Stimulated activated naive CD4-positive, alpha-beta T cell (primary cell): ENCODE data around the gene GANC.
"Not testable (repeated sequence)": the region's sequence is repeated elsewhere in the genome, so short reads cannot be mapped to it uniquely, and the experiment has no call there.

Experiments
- DNase-seq, 6 experiments: peaks; one replicate each; lab custom pipeline; 2025; lab: John Stamatoyannopoulos, UW

The GANC gene

GRCh38 chr15:42284551-42284950 lies 11.6 kb downstream of the GANC start:
- no peak for DNase-seq

GRCh38 chr15:42285034-42285433 lies 12.0 kb downstream of the GANC start:
- no peak for DNase-seq

- no peak for DNase-seq
These were observed 13.5 kb downstream of the GANC start for GRCh38 chr15:42286445-42287029.

GRCh38 chr15:42287931-42288330 lies 14.9 kb downstream of the GANC start:
- DNase-seq = no peak

- no peak for DNase-seq
These were observed 16.2 kb downstream of the GANC start for GRCh38 chr15:42289166-42289565.

- not testable (repeated sequence) for DNase-seq
These were observed 28.0 kb downstream of the GANC start for GRCh38 chr15:42301004-42301403.

GRCh38 chr15:42306681-42307080 lies 33.7 kb downstream of the GANC start:
- DNase-seq = no peak

GRCh38 chr15:42313463-42313862 lies 40.5 kb downstream of the GANC start:
- DNase-seq = no peak

- DNase-seq = no peak
These were observed 41.8 kb downstream of the GANC start for GRCh38 chr15:42314818-42315217.

- DNase-seq = no peak
These were observed 42.5 kb downstream of the GANC start for GRCh38 chr15:42315521-42315920.

- not testable (repeated sequence) for DNase-seq
These were observed 43.3 kb downstream of the GANC start for GRCh38 chr15:42316282-42316805.

GRCh38 chr15:42319206-42319605 lies 46.2 kb downstream of the GANC start:
- no peak for DNase-seq

- no peak for DNase-seq
These were observed 51.3 kb downstream of the GANC start for GRCh38 chr15:42324308-42324707.

GRCh38 chr15:42329161-42329560 lies 56.2 kb downstream of the GANC start:
- no peak for DNase-seq

- no peak for DNase-seq
These were observed 57.0 kb downstream of the GANC start for GRCh38 chr15:42329992-42330391.

GRCh38 chr15:42331235-42331634 lies 58.2 kb downstream of the GANC start:
- DNase-seq = no peak

GRCh38 chr15:42332331-42332730 lies 59.3 kb downstream of the GANC start:
- DNase-seq = no peak

GRCh38 chr15:42335074-42335473 lies 62.1 kb downstream of the GANC start:
- DNase-seq = no peak

- DNase-seq = not testable (repeated sequence)
These were observed 63.6 kb downstream of the GANC start for GRCh38 chr15:42336650-42337049.

- DNase-seq = not testable (repeated sequence)
These were observed 64.1 kb downstream of the GANC start for GRCh38 chr15:42337104-42337503.

GRCh38 chr15:42338500-42338899 lies 65.5 kb downstream of the GANC start:
- DNase-seq = no peak

GRCh38 chr15:42343596-42344232 lies 70.7 kb downstream of the GANC start:
- DNase-seq = no peak

- no peak for DNase-seq
These were observed 71.8 kb downstream of the GANC start for GRCh38 chr15:42344763-42345162.

GRCh38 chr15:42345504-42345903 lies 72.5 kb downstream of the GANC start:
- DNase-seq = no peak
